ENCODE data around the gene ADAMTSL4. TPM values are rescaled to one million over a fixed set of nuclear protein-coding genes. Genes with fewer than 3 reads are reported as not detected.

The ADAMTSL4 gene
- total RNA-seq, 1 experiment from 2014 or later = 9.5 TPM

DNA sequence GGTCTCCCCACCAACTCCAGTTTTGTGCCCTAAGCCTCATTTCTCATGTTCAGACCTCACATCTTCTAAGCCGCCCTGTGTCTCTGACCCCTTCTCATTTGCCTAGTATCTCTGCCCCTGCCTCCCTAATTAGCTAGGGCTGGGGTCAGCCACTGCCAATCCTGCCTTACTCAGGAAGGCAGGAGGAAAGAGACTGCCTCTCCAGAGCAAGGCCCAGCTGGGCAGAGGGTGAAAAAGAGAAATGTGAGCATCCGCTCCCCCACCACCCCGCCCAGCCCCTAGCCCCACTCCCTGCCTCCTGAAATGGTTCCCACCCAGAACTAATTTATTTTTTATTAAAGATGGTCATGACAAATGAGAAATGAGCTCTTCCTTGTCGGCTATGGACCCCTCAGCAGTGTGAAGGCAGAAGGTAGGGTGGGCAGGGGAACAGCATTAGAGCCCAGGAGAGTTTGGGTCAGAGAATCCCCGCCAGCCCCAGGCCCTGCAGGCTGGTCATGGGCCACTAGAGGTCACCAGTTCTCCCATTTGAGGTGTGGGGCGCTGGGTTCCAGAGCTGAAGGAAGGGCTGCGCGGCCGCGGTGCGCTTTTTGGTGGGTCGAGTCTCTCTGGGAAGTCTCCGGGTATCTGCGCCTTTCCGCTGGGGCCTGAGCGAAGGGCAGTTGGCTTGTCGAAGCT is 11.5 kb downstream of the ADAMTSL4 start:
- CTCF ChIA-PET = interaction anchor here (0.5 to 2.3 kb wide), 16 partner anchors 9 to 362 kb away, joined by 3 to 12 read pairs (median 4); partner anchors contain the start of genes ENSA and MCL1
- Histone ChIP-seq H3K27ac (ENCODE audit: low read length) (peak overlapping the region; percentile 98), H3K36me3 (ENCODE audit: control insufficient read depth, insufficient read depth, low read length) (no peaks in the 10 kb centered on the region), H3K9me3 (ENCODE audit: control insufficient read depth, insufficient read depth, low read depth, low read length) (no peaks in the 10 kb centered on the region), H3K4me1 (ENCODE audit: control insufficient read depth, insufficient read depth, low read length) (peaks cover 50% of the 10 kb centered on the region), H3K4me3 (ENCODE audit: low read depth in 2 of 2, low read length in 2 of 2) (peak overlapping the region; percentile 48 to 69), H3K27me3 (ENCODE audit: control insufficient read depth, insufficient read depth, low read length) (no peaks in the 10 kb centered on the region)
- no peak for DNase-seq (ENCODE audit: low read depth, low spot score)
- intact Hi-C loops (cut with micrococcal nuclease; ENCODE audit: unreplicated experiment) = loop anchor here (5.0 kb wide), 2 partner anchors 62 to 252 kb away; no protein-coding TSS in a partner anchor
- ATAC-seq = peak; percentile 67
- TF ChIP-seq SIN3A (IDR thresholded peaks at IDR 0.05; ENCODE audit: borderline replicate concordance, insufficient read depth, low read depth, low read length) (0 out of 2 replicates have a peak, but pooled peaks have one; percentile 27), POLR2AphosphoS5 (IDR thresholded peaks at IDR 0.05; ENCODE audit: low read depth, low read length) (no peak), TCF7L2 (IDR thresholded peaks at IDR 0.05; ENCODE audit: low read depth, low read length) (no peak)
- TF ChIP-seq, protein P1, sequence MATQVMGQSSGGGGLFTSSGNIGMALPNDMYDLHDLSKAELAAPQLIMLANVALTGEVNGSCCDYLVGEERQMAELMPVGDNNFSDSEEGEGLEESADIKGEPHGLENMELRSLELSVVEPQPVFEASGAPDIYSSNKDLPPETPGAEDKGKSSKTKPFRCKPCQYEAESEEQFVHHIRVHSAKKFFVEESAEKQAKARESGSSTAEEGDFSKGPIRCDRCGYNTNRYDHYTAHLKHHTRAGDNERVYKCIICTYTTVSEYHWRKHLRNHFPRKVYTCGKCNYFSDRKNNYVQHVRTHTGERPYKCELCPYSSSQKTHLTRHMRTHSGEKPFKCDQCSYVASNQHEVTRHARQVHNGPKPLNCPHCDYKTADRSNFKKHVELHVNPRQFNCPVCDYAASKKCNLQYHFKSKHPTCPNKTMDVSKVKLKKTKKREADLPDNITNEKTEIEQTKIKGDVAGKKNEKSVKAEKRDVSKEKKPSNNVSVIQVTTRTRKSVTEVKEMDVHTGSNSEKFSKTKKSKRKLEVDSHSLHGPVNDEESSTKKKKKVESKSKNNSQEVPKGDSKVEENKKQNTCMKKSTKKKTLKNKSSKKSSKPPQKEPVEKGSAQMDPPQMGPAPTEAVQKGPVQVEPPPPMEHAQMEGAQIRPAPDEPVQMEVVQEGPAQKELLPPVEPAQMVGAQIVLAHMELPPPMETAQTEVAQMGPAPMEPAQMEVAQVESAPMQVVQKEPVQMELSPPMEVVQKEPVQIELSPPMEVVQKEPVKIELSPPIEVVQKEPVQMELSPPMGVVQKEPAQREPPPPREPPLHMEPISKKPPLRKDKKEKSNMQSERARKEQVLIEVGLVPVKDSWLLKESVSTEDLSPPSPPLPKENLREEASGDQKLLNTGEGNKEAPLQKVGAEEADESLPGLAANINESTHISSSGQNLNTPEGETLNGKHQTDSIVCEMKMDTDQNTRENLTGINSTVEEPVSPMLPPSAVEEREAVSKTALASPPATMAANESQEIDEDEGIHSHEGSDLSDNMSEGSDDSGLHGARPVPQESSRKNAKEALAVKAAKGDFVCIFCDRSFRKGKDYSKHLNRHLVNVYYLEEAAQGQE (IDR thresholded peaks at IDR 0.05; ENCODE audit: insufficient read depth in 1 of 2, low read depth in 2 of 2, low read length in 1 of 2) = no peak
- TF ChIP-seq, protein P2, sequence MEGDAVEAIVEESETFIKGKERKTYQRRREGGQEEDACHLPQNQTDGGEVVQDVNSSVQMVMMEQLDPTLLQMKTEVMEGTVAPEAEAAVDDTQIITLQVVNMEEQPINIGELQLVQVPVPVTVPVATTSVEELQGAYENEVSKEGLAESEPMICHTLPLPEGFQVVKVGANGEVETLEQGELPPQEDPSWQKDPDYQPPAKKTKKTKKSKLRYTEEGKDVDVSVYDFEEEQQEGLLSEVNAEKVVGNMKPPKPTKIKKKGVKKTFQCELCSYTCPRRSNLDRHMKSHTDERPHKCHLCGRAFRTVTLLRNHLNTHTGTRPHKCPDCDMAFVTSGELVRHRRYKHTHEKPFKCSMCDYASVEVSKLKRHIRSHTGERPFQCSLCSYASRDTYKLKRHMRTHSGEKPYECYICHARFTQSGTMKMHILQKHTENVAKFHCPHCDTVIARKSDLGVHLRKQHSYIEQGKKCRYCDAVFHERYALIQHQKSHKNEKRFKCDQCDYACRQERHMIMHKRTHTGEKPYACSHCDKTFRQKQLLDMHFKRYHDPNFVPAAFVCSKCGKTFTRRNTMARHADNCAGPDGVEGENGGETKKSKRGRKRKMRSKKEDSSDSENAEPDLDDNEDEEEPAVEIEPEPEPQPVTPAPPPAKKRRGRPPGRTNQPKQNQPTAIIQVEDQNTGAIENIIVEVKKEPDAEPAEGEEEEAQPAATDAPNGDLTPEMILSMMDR (IDR thresholded peaks at IDR 0.05) = peak; percentile 92
- POLR2A ChIA-PET = interaction anchor here (0.6 to 1.2 kb wide), 3 partner anchors 10 to 415 kb away, joined by 3 to 9 read pairs (median 3); no protein-coding TSS in a partner anchor
- no TSS peak for BruUV-seq (replicated peaks)
- in situ Hi-C loops (cut with HindIII; ENCODE audit: low pct_unique_long_range_greater_than_20kb, low sequenced_read_pairs) = no loop called here

- TF ChIP-seq, protein P2 (IDR thresholded peaks at IDR 0.05) = peak; percentile 61; the same call in 1 of the 2 replicates
- TF ChIP-seq, protein P1 (IDR thresholded peaks at IDR 0.05; ENCODE audit: insufficient read depth in 1 of 2, low read depth in 2 of 2, low read length in 1 of 2) = no peak
- peak; percentile 28 for TF ChIP-seq POLR2AphosphoS5 (IDR thresholded peaks at IDR 0.05; ENCODE audit: low read depth, low read length)
- Histone ChIP-seq H3K27ac (ENCODE audit: low read length) (peak overlapping the region; percentile 98), H3K4me3 (ENCODE audit: low read depth in 2 of 2, low read length in 2 of 2) (peak overlapping the region; percentile 48 to 69), H3K27me3 (ENCODE audit: control insufficient read depth, insufficient read depth, low read length) (no peaks in the 10 kb centered on the region), H3K36me3 (ENCODE audit: control insufficient read depth, insufficient read depth, low read length) (no peaks in the 10 kb centered on the region), H3K4me1 (ENCODE audit: control insufficient read depth, insufficient read depth, low read length) (peaks cover 52% of the 10 kb centered on the region), H3K9me3 (ENCODE audit: control insufficient read depth, insufficient read depth, low read depth, low read length) (no peaks in the 10 kb centered on the region)
- ChIA-PET POLR2A (interaction anchor here (0.5 to 2.4 kb wide), 6 partner anchors 10 to 415 kb away, joined by 3 to 13 read pairs (median 6); no protein-coding TSS in a partner anchor), CTCF (interaction anchor here (0.6 to 2.3 kb wide), 11 partner anchors 11 to 361 kb away, joined by 3 to 12 read pairs (median 5); partner anchors contain the start of genes ENSA and MCL1)
- ATAC-seq (peak; percentile 91), DNase-seq (ENCODE audit: low read depth, low spot score) (no peak)
- in situ Hi-C loops (cut with HindIII; ENCODE audit: low pct_unique_long_range_greater_than_20kb, low sequenced_read_pairs) (no loop called here), intact Hi-C loops (cut with micrococcal nuclease; ENCODE audit: unreplicated experiment) (loop anchor here (5.0 kb wide), 2 partner anchors 61 to 251 kb away; no protein-coding TSS in a partner anchor)
- TSS peak; percentile 97 for BruUV-seq (replicated peaks)
Observed at GRCh38 chr1:150561254-150561973, 12.2 kb downstream of the ADAMTSL4 start.

Data from Panc1 (cell line).